ENCODE data around the gene CD79B. TPM values are rescaled to one million over a fixed set of nuclear protein-coding genes. Genes with fewer than 3 reads are reported as not detected.

Gene CD79B
- total RNA-seq, 1 donor from 2014 or later = not detected

- no peaks in the 10 kb centered on the region for H3K36me3 Mint-ChIP-seq
- DNase-seq (ENCODE audit: low spot score in 2 of 2, unreplicated experiment in 2 of 2) = no peak
- no peak overlapping the region for H3K4me3 Mint-ChIP-seq
- peaks cover 26% of the 10 kb centered on the region for H3K27me3 Mint-ChIP-seq (ENCODE audit: low read depth)
- no peak overlapping the region for H3K27ac Mint-ChIP-seq
- no peaks in the 10 kb centered on the region for H3K9me3 Mint-ChIP-seq
- H3K4me1 Mint-ChIP-seq = no peaks in the 10 kb centered on the region
- TF ChIP-seq CTCF (IDR thresholded peaks at IDR 0.05; ENCODE audit: unreplicated experiment) = no peak
Observed at GRCh38 chr17:63966646-63967264, 34.6 kb upstream of the CD79B start.

- no peak overlapping the region for H3K27ac Mint-ChIP-seq
- peaks cover 41% of the 10 kb centered on the region for H3K27me3 Mint-ChIP-seq (ENCODE audit: low read depth)
- no peak overlapping the region for H3K4me3 Mint-ChIP-seq
- peaks cover 3% of the 10 kb centered on the region for H3K4me1 Mint-ChIP-seq
- H3K9me3 Mint-ChIP-seq = no peaks in the 10 kb centered on the region
- H3K36me3 Mint-ChIP-seq = no peaks in the 10 kb centered on the region
- DNase-seq (ENCODE audit: low spot score in 2 of 2, unreplicated experiment in 2 of 2) = no peak
- TF ChIP-seq CTCF (IDR thresholded peaks at IDR 0.05; ENCODE audit: unreplicated experiment) = no peak
Observed at GRCh38 chr17:63963123-63963522, 31.0 kb upstream of the CD79B start.

- no peak for TF ChIP-seq CTCF (IDR thresholded peaks at IDR 0.05; ENCODE audit: unreplicated experiment)
- no peak for DNase-seq (ENCODE audit: low spot score in 2 of 2, unreplicated experiment in 2 of 2)
- no peaks in the 10 kb centered on the region for H3K9me3 Mint-ChIP-seq
- H3K36me3 Mint-ChIP-seq = no peaks in the 10 kb centered on the region
- peaks cover 3% of the 10 kb centered on the region for H3K4me1 Mint-ChIP-seq
- H3K27ac Mint-ChIP-seq = no peak overlapping the region
- no peak overlapping the region for H3K4me3 Mint-ChIP-seq
- peaks cover 38% of the 10 kb centered on the region for H3K27me3 Mint-ChIP-seq (ENCODE audit: low read depth)
Observed at GRCh38 chr17:63962298-63962744, 30.2 kb upstream of the CD79B start.

- peak overlapping the region; percentile 61 for H3K4me3 Mint-ChIP-seq
Observed at GRCh38 chr17:63961355-63962212, 29.5 kb upstream of the CD79B start.

GRCh38 chr17:63960430-63960829, 28.3 kb upstream of the CD79B start:
- H3K27ac Mint-ChIP-seq = no peak overlapping the region
- no peak for DNase-seq (ENCODE audit: low spot score in 2 of 2, unreplicated experiment in 2 of 2)
- peaks cover 3% of the 10 kb centered on the region for H3K4me1 Mint-ChIP-seq
- H3K9me3 Mint-ChIP-seq = no peaks in the 10 kb centered on the region
- peaks cover 38% of the 10 kb centered on the region for H3K27me3 Mint-ChIP-seq (ENCODE audit: low read depth)
- no peaks in the 10 kb centered on the region for H3K36me3 Mint-ChIP-seq
- H3K4me3 Mint-ChIP-seq = no peak overlapping the region
- no peak for TF ChIP-seq CTCF (IDR thresholded peaks at IDR 0.05; ENCODE audit: unreplicated experiment)

More at GRCh38 chr17:63961355-63962212, 29.5 kb upstream of the CD79B start:
- no peaks in the 10 kb centered on the region for H3K36me3 Mint-ChIP-seq
- no peak overlapping the region for H3K27ac Mint-ChIP-seq
- peaks cover 37% of the 10 kb centered on the region for H3K27me3 Mint-ChIP-seq (ENCODE audit: low read depth)
- no peak for TF ChIP-seq CTCF (IDR thresholded peaks at IDR 0.05; ENCODE audit: unreplicated experiment)
- H3K9me3 Mint-ChIP-seq = no peaks in the 10 kb centered on the region
- peak; percentile 55 to 67 for DNase-seq (ENCODE audit: low spot score in 2 of 2, unreplicated experiment in 2 of 2)
- H3K4me1 Mint-ChIP-seq = peaks cover 3% of the 10 kb centered on the region
